Colonic mucosa (tissue), 4 donors: ENCODE measurements around the gene OSBPL9. TPM values are rescaled to one million over a fixed set of nuclear protein-coding genes. Genes with fewer than 3 reads are reported as not detected.

Experiments
- DNase-seq: peaks from one replicate; pipeline ENCODE4 v3.0.0-alpha.2; 2020
- H3K27ac ChIP-seq: fragments of 200-600 bp; one replicate; pipeline ENCODE4 v1.8.0; 2021
- H3K27me3 ChIP-seq: fragments of 200-600 bp; one replicate; pipeline ENCODE4 v1.8.0; 2021
- H3K36me3 ChIP-seq: fragments of 200-600 bp; one replicate; pipeline ENCODE4 v1.8.0; 2021
- H3K4me1 ChIP-seq: fragments of 200-600 bp; one replicate; pipeline ENCODE4 v1.8.0; 2021; ENCODE audit warnings: mild to moderate bottlenecking
- H3K4me3 ChIP-seq: fragments of 200-600 bp; one replicate; pipeline ENCODE4 v1.8.0; 2021
- H3K9ac ChIP-seq, 2 donors: one replicate each; pipeline ENCODE4 v1.7.0; 2013; ENCODE audit warnings: control low read depth in 2 of 2, low read depth in 2 of 2, low read length in 2 of 2
- H3K9me3 ChIP-seq: fragments of 200-600 bp; one replicate; pipeline ENCODE4 v1.8.0; 2021
- intact Hi-C: fragments of 100-400 bp; cut with DNase I; formaldehyde crosslinking; loops from one replicate; pipeline ENCODE4 v1.14.1; 2022
- total RNA-seq, 2 donors: library from RNA; stranded (reverse); fragmentation: NEBNext Ultra II Directional in 1 of 2; extraction: Animal tissue kit (Norgen Biotek cat#: 25700) in 1 of 2; gene quantifications; one replicate each; pipeline ENCODE4 v1.2.1, GENCODE V29; 2021
- TF ChIP-seq, protein P1 (sequence below): fragments of 200-600 bp; IDR thresholded peaks from one replicate; pipeline ENCODE4 v1.8.0; 2022; ENCODE audit warnings: antibody characterized with exemption, mild to moderate bottlenecking
- donor health status: healthy.
- donor health status: DM: no; HTN: no; CAD: no.
- donor health status: DM: no; HTN: no; CAD: no.

OSBPL9 gene
- total RNA-seq, 2 donors from 2014 or later: 37.3 to 59.6 TPM

DNA sequence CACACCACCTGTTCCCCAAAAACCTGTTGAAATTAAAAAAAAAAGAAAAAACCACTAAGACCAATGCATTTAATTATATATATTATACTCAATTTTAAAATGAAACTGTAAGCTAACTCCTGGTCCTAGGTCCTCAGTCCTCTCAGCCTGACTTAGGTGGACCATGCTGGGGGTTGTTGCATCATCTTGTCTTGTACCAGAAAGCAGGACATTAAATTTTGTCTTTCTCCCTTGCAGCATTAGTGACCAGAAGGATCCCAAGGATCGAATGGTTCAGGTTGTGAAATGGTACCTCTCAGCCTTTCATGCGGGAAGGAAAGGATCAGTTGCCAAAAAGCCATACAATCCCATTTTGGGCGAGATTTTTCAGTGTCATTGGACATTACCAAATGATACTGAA lies 164.0 kb downstream of the OSBPL9 start:
- Histone ChIP-seq H3K4me1 (no peaks in the 10 kb centered on the region), H3K4me3 (no peak overlapping the region), H3K27me3 (no peaks in the 10 kb centered on the region), H3K9ac (no peak overlapping the region), H3K27ac (no peak overlapping the region), H3K36me3 (no peaks in the 10 kb centered on the region), H3K9me3 (no peaks in the 10 kb centered on the region)
- intact Hi-C loops: no loop called here
- DNase-seq: no peak
- TF ChIP-seq, protein P1, sequence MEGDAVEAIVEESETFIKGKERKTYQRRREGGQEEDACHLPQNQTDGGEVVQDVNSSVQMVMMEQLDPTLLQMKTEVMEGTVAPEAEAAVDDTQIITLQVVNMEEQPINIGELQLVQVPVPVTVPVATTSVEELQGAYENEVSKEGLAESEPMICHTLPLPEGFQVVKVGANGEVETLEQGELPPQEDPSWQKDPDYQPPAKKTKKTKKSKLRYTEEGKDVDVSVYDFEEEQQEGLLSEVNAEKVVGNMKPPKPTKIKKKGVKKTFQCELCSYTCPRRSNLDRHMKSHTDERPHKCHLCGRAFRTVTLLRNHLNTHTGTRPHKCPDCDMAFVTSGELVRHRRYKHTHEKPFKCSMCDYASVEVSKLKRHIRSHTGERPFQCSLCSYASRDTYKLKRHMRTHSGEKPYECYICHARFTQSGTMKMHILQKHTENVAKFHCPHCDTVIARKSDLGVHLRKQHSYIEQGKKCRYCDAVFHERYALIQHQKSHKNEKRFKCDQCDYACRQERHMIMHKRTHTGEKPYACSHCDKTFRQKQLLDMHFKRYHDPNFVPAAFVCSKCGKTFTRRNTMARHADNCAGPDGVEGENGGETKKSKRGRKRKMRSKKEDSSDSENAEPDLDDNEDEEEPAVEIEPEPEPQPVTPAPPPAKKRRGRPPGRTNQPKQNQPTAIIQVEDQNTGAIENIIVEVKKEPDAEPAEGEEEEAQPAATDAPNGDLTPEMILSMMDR: no peak

DNA sequence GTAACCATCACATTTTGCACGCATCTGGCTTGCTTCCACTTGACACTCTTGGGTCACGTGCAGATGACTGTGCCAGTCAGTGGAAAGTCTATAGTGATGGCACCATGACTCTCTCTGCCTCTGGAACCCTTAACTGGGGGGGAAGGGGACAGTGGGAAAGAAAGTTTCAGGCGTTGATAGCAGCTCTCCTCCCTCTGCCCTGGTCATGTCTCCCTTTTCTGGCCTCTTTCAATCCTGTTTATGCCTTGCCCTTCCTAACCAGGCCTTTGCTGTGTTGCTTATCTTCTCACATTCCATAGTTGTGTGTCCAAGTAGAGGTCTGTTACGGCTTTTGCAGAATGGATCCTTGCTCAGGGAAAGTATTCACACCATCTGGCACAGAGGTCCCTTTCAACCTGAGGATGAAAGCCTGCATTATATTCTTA lies 168.1 kb downstream of the OSBPL9 start:
- no peak for DNase-seq
- Histone ChIP-seq H3K9me3 (no peaks in the 10 kb centered on the region), H3K36me3 (peaks cover 4% of the 10 kb centered on the region), H3K4me3 (no peak overlapping the region), H3K27me3 (no peaks in the 10 kb centered on the region), H3K4me1 (no peaks in the 10 kb centered on the region), H3K27ac (no peak overlapping the region), H3K9ac (no peak overlapping the region)
- intact Hi-C loops: no loop called here
- TF ChIP-seq, protein P1: no peak

DNA sequence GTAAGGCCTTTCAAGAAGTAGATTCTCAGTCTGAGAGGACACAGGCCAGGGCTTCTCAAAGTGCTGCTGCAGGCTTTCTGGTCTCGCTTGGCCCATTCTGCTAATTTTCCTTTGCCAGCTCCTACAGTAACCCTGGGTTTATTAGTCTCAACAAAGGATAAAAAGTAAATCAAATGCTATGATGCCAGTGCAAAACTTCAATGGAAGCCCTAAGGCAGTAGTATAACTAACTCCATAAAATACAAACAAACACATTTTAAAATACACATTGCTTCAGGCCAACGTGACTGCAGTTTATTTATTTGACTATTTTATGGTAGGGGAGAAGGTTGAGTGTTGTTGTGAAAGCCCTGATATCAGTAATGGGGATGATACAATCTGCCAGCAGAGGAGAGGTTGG lies 172.0 kb downstream of the OSBPL9 start:
- no peak overlapping the region for H3K4me3 ChIP-seq
- intact Hi-C loops: no loop called here
- H3K36me3 ChIP-seq: peaks cover 10% of the 10 kb centered on the region
- TF ChIP-seq, protein P1: no peak
- H3K27ac ChIP-seq: no peak overlapping the region
- no peaks in the 10 kb centered on the region for H3K9me3 ChIP-seq
- DNase-seq: no peak
- no peaks in the 10 kb centered on the region for H3K27me3 ChIP-seq
- H3K4me1 ChIP-seq: no peaks in the 10 kb centered on the region
- H3K9ac ChIP-seq: no peak overlapping the region

DNA sequence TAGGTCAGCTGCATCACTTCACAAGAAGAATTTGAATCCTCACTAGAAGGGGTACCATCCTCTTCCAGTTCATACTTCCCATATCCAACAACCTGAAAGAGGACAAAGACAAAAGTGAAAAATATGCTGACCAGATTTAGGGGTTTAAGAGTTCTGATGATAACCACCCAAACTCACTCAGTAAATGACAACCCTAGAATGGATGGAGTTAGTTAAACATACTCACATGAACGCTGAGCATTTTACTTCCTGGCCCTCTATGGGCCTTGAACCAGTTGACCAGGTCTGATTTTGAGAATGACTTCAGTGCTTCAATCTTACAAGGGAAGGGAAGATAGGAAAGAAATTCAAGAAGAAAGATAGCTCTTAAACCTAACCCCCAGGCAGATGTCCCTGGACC lies 172.4 kb downstream of the OSBPL9 start:
- no peak overlapping the region for H3K27ac ChIP-seq
- no peak overlapping the region for H3K4me3 ChIP-seq
- DNase-seq: no peak
- no peaks in the 10 kb centered on the region for H3K9me3 ChIP-seq
- no peaks in the 10 kb centered on the region for H3K27me3 ChIP-seq
- no peak overlapping the region for H3K9ac ChIP-seq
- peaks cover 10% of the 10 kb centered on the region for H3K36me3 ChIP-seq
- intact Hi-C loops: no loop called here
- TF ChIP-seq, protein P1: no peak
- H3K4me1 ChIP-seq: no peaks in the 10 kb centered on the region

DNA sequence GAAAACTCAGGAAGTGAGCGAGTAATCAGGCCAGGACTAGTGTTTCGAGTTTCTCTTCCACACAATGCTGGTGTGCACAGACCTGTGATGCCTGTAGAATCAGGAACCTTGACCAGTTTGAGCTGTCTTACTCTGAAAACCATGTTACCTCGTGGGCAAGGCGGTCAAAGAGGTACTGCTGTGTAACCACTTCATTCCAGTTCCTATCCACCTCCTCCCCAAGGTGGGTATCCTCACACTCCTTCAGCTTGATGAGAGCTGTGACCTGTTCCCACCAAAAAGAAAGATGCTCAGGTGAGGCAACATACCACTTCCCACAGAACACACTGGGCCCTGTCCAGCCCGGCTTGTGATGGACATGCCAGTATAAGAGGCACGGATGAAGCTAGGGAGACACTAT lies 173.5 kb downstream of the OSBPL9 start:
- Histone ChIP-seq H3K4me1 (no peaks in the 10 kb centered on the region), H3K9ac (no peak overlapping the region), H3K27me3 (no peaks in the 10 kb centered on the region), H3K36me3 (peaks cover 10% of the 10 kb centered on the region), H3K27ac (no peak overlapping the region), H3K9me3 (no peaks in the 10 kb centered on the region), H3K4me3 (no peak overlapping the region)
- intact Hi-C loops: no loop called here
- DNase-seq: no peak
- TF ChIP-seq, protein P1: no peak

DNA sequence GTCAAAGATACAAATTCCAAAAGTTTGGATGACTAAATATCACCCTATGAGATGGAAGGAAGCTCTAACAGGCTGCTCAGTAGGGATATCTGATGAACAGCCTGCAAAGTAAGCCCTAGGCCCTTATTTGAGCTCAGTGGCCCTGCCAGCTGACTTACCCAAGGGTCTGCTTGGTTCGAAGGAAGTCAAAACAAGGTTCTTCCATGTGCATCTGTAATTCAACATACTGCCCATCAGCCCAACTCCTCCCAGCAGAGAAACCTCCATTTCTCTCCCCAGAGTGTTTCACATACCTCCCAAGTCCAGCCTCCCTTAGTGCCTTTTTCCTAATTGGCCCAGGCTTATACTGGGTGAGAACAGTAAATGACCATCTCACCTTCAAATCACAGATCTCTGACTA lies 175.0 kb downstream of the OSBPL9 start:
- Histone ChIP-seq H3K4me3 (no peak overlapping the region), H3K9me3 (no peaks in the 10 kb centered on the region), H3K27me3 (no peaks in the 10 kb centered on the region), H3K4me1 (no peaks in the 10 kb centered on the region), H3K36me3 (peaks cover 8% of the 10 kb centered on the region), H3K9ac (no peak overlapping the region), H3K27ac (no peak overlapping the region)
- DNase-seq: no peak
- TF ChIP-seq, protein P1: no peak
- intact Hi-C loops: no loop called here
